ENCODE results near the gene MGAT4A.

The MGAT4A gene

GRCh38 chr2:98576666-98577312 is 154.1 kb downstream of the MGAT4A start:
- Histone ChIP-seq H3K9me3 (ENCODE audit: severe bottlenecking) (no peaks in the 10 kb centered on the region), H3K36me3 (peaks cover 9% of the 10 kb centered on the region; the same call in 1 of the 2 replicates), H3K27ac (no peak overlapping the region), H3K27me3 (ENCODE audit: insufficient read depth, low read depth, severe bottlenecking) (no peaks in the 10 kb centered on the region), H3K4me3 (ENCODE audit: low read depth, low read length) (no peak overlapping the region)
- TF ChIP-seq, protein P1, sequence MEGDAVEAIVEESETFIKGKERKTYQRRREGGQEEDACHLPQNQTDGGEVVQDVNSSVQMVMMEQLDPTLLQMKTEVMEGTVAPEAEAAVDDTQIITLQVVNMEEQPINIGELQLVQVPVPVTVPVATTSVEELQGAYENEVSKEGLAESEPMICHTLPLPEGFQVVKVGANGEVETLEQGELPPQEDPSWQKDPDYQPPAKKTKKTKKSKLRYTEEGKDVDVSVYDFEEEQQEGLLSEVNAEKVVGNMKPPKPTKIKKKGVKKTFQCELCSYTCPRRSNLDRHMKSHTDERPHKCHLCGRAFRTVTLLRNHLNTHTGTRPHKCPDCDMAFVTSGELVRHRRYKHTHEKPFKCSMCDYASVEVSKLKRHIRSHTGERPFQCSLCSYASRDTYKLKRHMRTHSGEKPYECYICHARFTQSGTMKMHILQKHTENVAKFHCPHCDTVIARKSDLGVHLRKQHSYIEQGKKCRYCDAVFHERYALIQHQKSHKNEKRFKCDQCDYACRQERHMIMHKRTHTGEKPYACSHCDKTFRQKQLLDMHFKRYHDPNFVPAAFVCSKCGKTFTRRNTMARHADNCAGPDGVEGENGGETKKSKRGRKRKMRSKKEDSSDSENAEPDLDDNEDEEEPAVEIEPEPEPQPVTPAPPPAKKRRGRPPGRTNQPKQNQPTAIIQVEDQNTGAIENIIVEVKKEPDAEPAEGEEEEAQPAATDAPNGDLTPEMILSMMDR (IDR thresholded peaks at IDR 0.05; ENCODE audit: low read depth, low read length): no peak
- DNase-seq: no peak

DNA sequence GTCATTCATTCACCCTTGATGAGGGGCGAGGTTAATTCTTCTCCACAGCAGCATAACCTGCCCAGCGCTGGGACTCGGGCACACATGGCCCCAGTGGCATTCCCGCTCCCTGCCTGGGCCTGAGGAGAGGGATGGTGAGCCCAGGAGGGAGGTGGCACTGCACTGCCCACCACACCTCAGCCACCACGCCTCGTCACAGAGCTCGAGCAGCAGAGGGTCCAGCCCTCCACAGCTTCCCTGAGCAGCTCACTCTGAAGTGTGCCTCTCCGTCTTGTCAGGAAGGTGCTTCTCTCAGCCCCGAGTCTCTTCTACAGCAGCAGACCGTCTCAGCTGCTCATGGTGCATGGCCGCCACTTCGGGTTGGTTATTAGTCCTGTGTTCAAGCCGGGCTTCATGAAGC is 157.5 kb downstream of the MGAT4A start:
- Histone ChIP-seq H3K4me3 (ENCODE audit: low read depth, low read length) (no peak overlapping the region), H3K9me3 (ENCODE audit: severe bottlenecking) (no peaks in the 10 kb centered on the region), H3K27ac (no peak overlapping the region), H3K36me3 (peaks cover 23% of the 10 kb centered on the region), H3K27me3 (ENCODE audit: insufficient read depth, low read depth, severe bottlenecking) (no peaks in the 10 kb centered on the region)
- TF ChIP-seq, protein P1 (IDR thresholded peaks at IDR 0.05; ENCODE audit: low read depth, low read length): no peak
- no peak for DNase-seq

- TF ChIP-seq, protein P1 (IDR thresholded peaks at IDR 0.05; ENCODE audit: low read depth, low read length): no peak
- H3K27ac ChIP-seq: no peak overlapping the region
- H3K9me3 ChIP-seq (ENCODE audit: severe bottlenecking): no peaks in the 10 kb centered on the region
- H3K4me3 ChIP-seq (ENCODE audit: low read depth, low read length): no peak overlapping the region
- DNase-seq: no peak
- H3K36me3 ChIP-seq: peaks cover 24% of the 10 kb centered on the region
- no peaks in the 10 kb centered on the region for H3K27me3 ChIP-seq (ENCODE audit: insufficient read depth, low read depth, severe bottlenecking)
Measured at GRCh38 chr2:98572676-98573075, 158.3 kb downstream of the MGAT4A start.

DNA sequence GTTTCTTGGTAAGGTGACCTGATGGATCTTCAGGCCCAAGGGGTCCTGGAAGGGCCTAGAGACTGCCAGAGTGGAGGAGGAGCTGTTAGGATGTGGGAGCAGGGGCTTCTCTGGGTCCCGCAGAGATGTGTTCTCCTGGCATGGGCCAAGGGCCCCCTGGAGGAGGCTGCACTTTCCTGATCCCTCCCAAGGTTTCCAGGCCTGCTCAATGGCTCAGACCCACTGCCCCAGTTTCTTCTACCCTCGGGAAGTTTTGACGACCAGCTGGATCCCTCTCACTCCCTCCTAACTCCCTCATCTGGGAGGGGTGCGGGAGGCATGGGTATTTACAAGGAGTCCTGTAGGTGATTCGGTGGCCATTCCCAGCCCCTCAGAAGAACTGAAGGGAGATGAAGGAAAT is 158.7 kb downstream of the MGAT4A start:
- H3K27ac ChIP-seq: no peak overlapping the region
- peaks cover 19% of the 10 kb centered on the region for H3K36me3 ChIP-seq
- no peak overlapping the region for H3K4me3 ChIP-seq (ENCODE audit: low read depth, low read length)
- no peak for DNase-seq
- TF ChIP-seq, protein P1 (IDR thresholded peaks at IDR 0.05; ENCODE audit: low read depth, low read length): no peak
- H3K27me3 ChIP-seq (ENCODE audit: insufficient read depth, low read depth, severe bottlenecking): no peaks in the 10 kb centered on the region
- H3K9me3 ChIP-seq (ENCODE audit: severe bottlenecking): no peaks in the 10 kb centered on the region

DNA sequence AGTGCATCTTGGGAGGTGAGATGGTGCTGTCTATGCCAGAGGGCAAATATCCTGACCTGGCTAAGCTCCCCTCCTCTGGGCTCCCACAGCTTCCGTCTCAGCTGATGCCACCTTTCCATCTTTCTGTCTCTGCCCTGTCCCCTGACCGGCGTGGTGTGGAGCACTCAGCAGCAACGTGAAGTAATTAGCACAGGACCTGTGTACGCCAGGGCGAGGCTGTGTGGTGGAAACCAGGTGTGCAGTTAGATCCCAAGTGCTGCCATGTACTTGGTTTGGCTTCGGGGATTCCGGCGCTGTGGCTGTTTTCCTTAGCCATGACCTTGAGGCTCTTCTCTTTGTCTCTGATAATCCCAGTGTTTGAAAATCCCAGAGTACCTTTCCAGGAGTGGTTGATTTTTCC is 159.1 kb downstream of the MGAT4A start:
- no peak for DNase-seq
- peaks cover 18% of the 10 kb centered on the region for H3K36me3 ChIP-seq
- H3K4me3 ChIP-seq (ENCODE audit: low read depth, low read length): no peak overlapping the region
- TF ChIP-seq, protein P1 (IDR thresholded peaks at IDR 0.05; ENCODE audit: low read depth, low read length): no peak
- no peaks in the 10 kb centered on the region for H3K27me3 ChIP-seq (ENCODE audit: insufficient read depth, low read depth, severe bottlenecking)
- no peaks in the 10 kb centered on the region for H3K9me3 ChIP-seq (ENCODE audit: severe bottlenecking)
- H3K27ac ChIP-seq: no peak overlapping the region
